GM19468 (cell line): ENCODE results near the gene SLFN12L.
"Not testable (repeated sequence)": the region's sequence is repeated elsewhere in the genome, so short reads cannot be mapped to it uniquely, and the experiment has no call there.

Experiments
- ATAC-seq: cut with Tn5 transposase; IDR thresholded peaks from one replicate; pipeline ENCODE4 v1.9.1; 2021; ENCODE audit warnings: mild to moderate bottlenecking, moderate library complexity, moderate number of reproducible peaks; ENCODE audit not compliant: unreplicated experiment; ENCODE audit errors: extremely low read depth

Gene SLFN12L

GRCh38 chr17:35537601-35538141 lies at the start of gene SLFN12L:
Gene SLFN12L (minus strand): TSS chr17:35537678. CDS start chr17:35522364, 15,314 bp downstream.
- no peak for ATAC-seq

GRCh38 chr17:35586569-35587073 lies 49.1 kb upstream of the SLFN12L start:
- ATAC-seq: no peak

- ATAC-seq: no peak
Measured at GRCh38 chr17:35584061-35584460, 46.6 kb upstream of the SLFN12L start.

GRCh38 chr17:35578929-35579432 lies 41.5 kb upstream of the SLFN12L start:
- ATAC-seq: no peak

- peak; percentile 80 for ATAC-seq
Measured at GRCh38 chr17:35578197-35578928, 40.9 kb upstream of the SLFN12L start, which contains the start of gene PEX12. Gene PEX12 (minus strand): TSS chr17:35578571. CDS start chr17:35578021, 550 bp downstream.

- no peak for ATAC-seq
Measured at GRCh38 chr17:35577830-35578196, 40.3 kb upstream of the SLFN12L start.

GRCh38 chr17:35575759-35576158 lies 38.3 kb upstream of the SLFN12L start:
- ATAC-seq: no peak

GRCh38 chr17:35569405-35569804 lies 31.9 kb upstream of the SLFN12L start:
- ATAC-seq: no peak

GRCh38 chr17:35568561-35568960 lies 31.1 kb upstream of the SLFN12L start:
- ATAC-seq: no peak

- no peak for ATAC-seq
Measured at GRCh38 chr17:35566968-35567367, 29.5 kb upstream of the SLFN12L start.

GRCh38 chr17:35563181-35563580 lies 25.7 kb upstream of the SLFN12L start:
- not testable (repeated sequence) for ATAC-seq

GRCh38 chr17:35560703-35561102 lies 23.2 kb upstream of the SLFN12L start, which contains the start of gene SLFN14:
Gene SLFN14 (minus strand): TSS chr17:35560819. CDS start chr17:35558062, 2,757 bp downstream.
- ATAC-seq: no peak

- ATAC-seq: no peak
Measured at GRCh38 chr17:35559495-35560210, 22.2 kb upstream of the SLFN12L start.

GRCh38 chr17:35557353-35557752 lies 19.9 kb upstream of the SLFN12L start:
- no peak for ATAC-seq

GRCh38 chr17:35555691-35556090 lies 18.2 kb upstream of the SLFN12L start:
- no peak for ATAC-seq

- no peak for ATAC-seq
Measured at GRCh38 chr17:35554668-35555067, 17.2 kb upstream of the SLFN12L start.

- ATAC-seq: no peak
Measured at GRCh38 chr17:35553310-35553709, 15.8 kb upstream of the SLFN12L start.

- no peak for ATAC-seq
Measured at GRCh38 chr17:35548978-35549377, 11.5 kb upstream of the SLFN12L start.

- ATAC-seq: no peak
Measured at GRCh38 chr17:35548208-35548810, 10.8 kb upstream of the SLFN12L start.

- no peak for ATAC-seq
Measured at GRCh38 chr17:35546487-35546886, 9.0 kb upstream of the SLFN12L start.
